SW480 (cell line): Measurements from ENCODE around the gene NTN1.

Experiments
- DNase-seq: peaks from one replicate; pipeline ENCODE4 v3.0.0-alpha.2; 2016; ENCODE audit warnings: low spot score

NTN1 gene

GRCh38 chr17:9199571-9200551 is 178.6 kb downstream of the NTN1 start:
- no peak for DNase-seq

- no peak for DNase-seq
These were observed 179.5 kb downstream of the NTN1 start for GRCh38 chr17:9200699-9201359.

- no peak for DNase-seq
These were observed 181.2 kb downstream of the NTN1 start for GRCh38 chr17:9202532-9202931.

GRCh38 chr17:9203771-9204425 is 182.6 kb downstream of the NTN1 start:
- DNase-seq, result no peak

- DNase-seq, result no peak
These were observed 183.5 kb downstream of the NTN1 start for GRCh38 chr17:9204637-9205329.

GRCh38 chr17:9205520-9206409 is 184.5 kb downstream of the NTN1 start:
- DNase-seq, result no peak

- DNase-seq, result no peak
These were observed 185.0 kb downstream of the NTN1 start for GRCh38 chr17:9206410-9206703.

- no peak for DNase-seq
These were observed 185.5 kb downstream of the NTN1 start for GRCh38 chr17:9206741-9207332.

- DNase-seq, result no peak
These were observed 187.2 kb downstream of the NTN1 start for GRCh38 chr17:9208381-9209105.

- DNase-seq, result no peak
These were observed 188.0 kb downstream of the NTN1 start for GRCh38 chr17:9209347-9209746.

- DNase-seq, result no peak
These were observed 188.6 kb downstream of the NTN1 start for GRCh38 chr17:9209781-9210370.

- no peak for DNase-seq
These were observed 189.9 kb downstream of the NTN1 start for GRCh38 chr17:9211133-9211765.

GRCh38 chr17:9212376-9213302 is 191.3 kb downstream of the NTN1 start:
- no peak for DNase-seq

- DNase-seq, result no peak
These were observed 192.0 kb downstream of the NTN1 start for GRCh38 chr17:9213303-9213640.

GRCh38 chr17:9215465-9215864 is 194.2 kb downstream of the NTN1 start:
- DNase-seq, result no peak

- DNase-seq, result no peak
These were observed 196.1 kb downstream of the NTN1 start for GRCh38 chr17:9217151-9218056.

- no peak for DNase-seq
These were observed 196.8 kb downstream of the NTN1 start for GRCh38 chr17:9218064-9218635.
